Peyer's patch (tissue), 4 donors: ENCODE measurements around the gene IGFBP4. TPM values are rescaled to one million over a fixed set of nuclear protein-coding genes. Genes with fewer than 3 reads are reported as not detected.

Experiments
- DNase-seq, 3 donors: peaks; one replicate each; pipeline ENCODE4 v3.0.0-alpha.2; 2017 to 2019
- H3K27ac ChIP-seq, 4 donors: fragments of 200-600 bp; sonication (generic); one replicate each; pipeline ENCODE4 v1.5.1; 2016 to 2019
- H3K27me3 ChIP-seq, 2 donors: fragments of 200-600 bp; sonication (generic); one replicate each; pipeline ENCODE4 v1.5.1; 2019
- H3K36me3 ChIP-seq, 3 donors: fragments of 200-600 bp; sonication (generic); one replicate each; pipeline ENCODE4 v1.5.1; 2016 to 2019
- H3K4me1 ChIP-seq, 4 donors: fragments of 200-600 bp; sonication (generic); one replicate each; pipeline ENCODE4 v1.5.1; 2016 to 2019
- H3K4me3 ChIP-seq, 4 donors: fragments of 200-600 bp; sonication (generic); 1 replicate in 3 of 4; 2 replicates in 1 of 4; pipeline ENCODE4 v1.5.1; 2016 to 2019; ENCODE audit warnings: mild to moderate bottlenecking in 1 of 4
- H3K9me3 ChIP-seq, 4 donors: fragments of 200-600 bp; sonication (generic); one replicate each; pipeline ENCODE4 v1.5.1; 2016 to 2019; ENCODE audit warnings: mild to moderate bottlenecking in 1 of 4
- POLR2A ChIP-seq, 2 donors: fragments of 450-650 bp; IDR thresholded peaks; one replicate each; pipeline ENCODE4 v1.5.1; 2017; ENCODE audit warnings: antibody characterized with exemption in 2 of 2, mild to moderate bottlenecking in 2 of 2, moderate library complexity in 2 of 2
- total RNA-seq, 4 donors: library from RNA; depleted of rRNA; stranded (reverse); fragments of >200 nt; gene quantifications; one replicate each; pipeline ENCODE4 v1.1.0, GENCODE V29; 2016
- TF ChIP-seq, protein P1 (sequence below), 6 experiments: fragments of 450-650 bp in 4 of 6; fragments of 200-600 bp in 2 of 6; sonication (generic) in 1 of 6; IDR thresholded peaks; one replicate each; pipeline ENCODE4 v1.5.1; 2017 to 2019; ENCODE audit warnings: antibody characterized with exemption in 6 of 6, mild to moderate bottlenecking in 3 of 6, moderate library complexity in 1 of 6

Gene IGFBP4
- total RNA-seq, 4 donors from 2014 or later, result 70.6 to 220 (median 133) TPM

DNA sequence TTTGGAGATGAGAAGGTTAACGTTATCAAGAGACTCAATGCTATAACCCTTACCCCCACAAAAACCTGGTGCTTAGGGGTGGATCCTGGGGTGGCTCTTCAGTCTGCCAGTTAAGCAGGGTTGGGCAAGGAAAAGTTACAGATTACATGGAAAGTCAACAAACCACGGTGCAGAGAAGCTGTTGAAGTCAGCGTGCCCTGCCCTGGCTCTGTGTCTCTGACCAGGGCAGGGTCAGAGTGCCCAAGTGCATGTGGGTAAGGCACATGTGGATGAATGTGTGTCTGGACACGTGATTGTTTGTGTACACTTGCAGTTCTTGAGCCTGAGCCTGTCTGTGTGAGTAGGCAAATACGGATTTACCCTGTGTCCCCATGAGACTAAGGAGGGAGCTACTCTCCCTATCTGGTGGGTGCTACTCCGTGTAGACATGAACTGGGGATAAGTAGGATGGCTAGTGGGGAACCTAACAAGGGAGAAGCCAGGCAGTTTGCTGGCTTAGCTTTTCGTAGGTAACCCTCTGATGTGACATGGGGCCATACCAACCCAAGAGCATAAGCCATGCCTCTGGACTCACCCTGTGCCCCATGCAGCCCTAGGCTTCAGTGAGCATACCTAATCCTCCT lies 5.5 kb downstream of the IGFBP4 start:
- peak in 1 of 2 donors; percentile 49 for TF ChIP-seq POLR2A (IDR thresholded peaks at IDR 0.05)
- TF ChIP-seq, protein P1, sequence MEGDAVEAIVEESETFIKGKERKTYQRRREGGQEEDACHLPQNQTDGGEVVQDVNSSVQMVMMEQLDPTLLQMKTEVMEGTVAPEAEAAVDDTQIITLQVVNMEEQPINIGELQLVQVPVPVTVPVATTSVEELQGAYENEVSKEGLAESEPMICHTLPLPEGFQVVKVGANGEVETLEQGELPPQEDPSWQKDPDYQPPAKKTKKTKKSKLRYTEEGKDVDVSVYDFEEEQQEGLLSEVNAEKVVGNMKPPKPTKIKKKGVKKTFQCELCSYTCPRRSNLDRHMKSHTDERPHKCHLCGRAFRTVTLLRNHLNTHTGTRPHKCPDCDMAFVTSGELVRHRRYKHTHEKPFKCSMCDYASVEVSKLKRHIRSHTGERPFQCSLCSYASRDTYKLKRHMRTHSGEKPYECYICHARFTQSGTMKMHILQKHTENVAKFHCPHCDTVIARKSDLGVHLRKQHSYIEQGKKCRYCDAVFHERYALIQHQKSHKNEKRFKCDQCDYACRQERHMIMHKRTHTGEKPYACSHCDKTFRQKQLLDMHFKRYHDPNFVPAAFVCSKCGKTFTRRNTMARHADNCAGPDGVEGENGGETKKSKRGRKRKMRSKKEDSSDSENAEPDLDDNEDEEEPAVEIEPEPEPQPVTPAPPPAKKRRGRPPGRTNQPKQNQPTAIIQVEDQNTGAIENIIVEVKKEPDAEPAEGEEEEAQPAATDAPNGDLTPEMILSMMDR (IDR thresholded peaks at IDR 0.05), result no peak
- H3K36me3 ChIP-seq, result peaks cover 0 to 13% (median 0%) of the 10 kb centered on the region in 3 donors
- H3K27ac ChIP-seq, result peak overlapping the region; percentile 54 to 93 (median 72)
- H3K4me3 ChIP-seq, result peak overlapping the region in 2 of 4 donors; percentile 29 to 74
- peak in 2 of 3 donors; percentile 83 to 86 for DNase-seq
- H3K4me1 ChIP-seq, result peaks cover 6 to 85% (median 15%) of the 10 kb centered on the region in 4 donors
- no peaks in the 10 kb centered on the region for H3K27me3 ChIP-seq
- H3K9me3 ChIP-seq, result no peaks in the 10 kb centered on the region

DNA sequence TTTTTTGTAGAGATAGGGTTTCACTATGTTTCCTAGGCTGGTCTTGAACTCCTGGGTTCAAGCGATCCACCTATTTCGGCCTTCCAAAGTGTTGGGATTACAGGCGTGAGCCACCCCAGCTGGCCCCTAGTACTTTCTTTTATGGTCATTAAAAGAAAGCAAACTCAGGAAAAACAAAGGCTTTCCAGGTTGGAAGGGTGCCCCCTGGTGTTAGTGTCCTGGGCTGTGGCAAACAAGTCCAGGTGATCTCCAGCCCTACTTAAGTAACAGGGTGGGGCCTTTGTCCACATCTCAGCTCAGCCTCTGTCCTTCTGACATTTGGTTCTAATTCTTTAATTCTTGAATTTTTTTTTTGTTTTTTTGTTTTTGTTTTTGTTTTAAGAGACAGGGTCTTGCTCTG lies 6.9 kb downstream of the IGFBP4 start:
- TF ChIP-seq POLR2A (IDR thresholded peaks at IDR 0.05), result no peak
- TF ChIP-seq, protein P1 (IDR thresholded peaks at IDR 0.05), result peak in 4 of 6 experiments; percentile 46 to 70 (median 62)
- Histone ChIP-seq H3K27ac (peak overlapping the region in 2 of 4 donors; percentile 17 to 93), H3K4me1 (peaks cover 0 to 88% (median 14%) of the 10 kb centered on the region in 4 donors), H3K36me3 (peaks cover 0 to 27% (median 0%) of the 10 kb centered on the region in 3 donors), H3K27me3 (no peaks in the 10 kb centered on the region), H3K4me3 (no peak overlapping the region), H3K9me3 (no peaks in the 10 kb centered on the region)
- DNase-seq, result peak; percentile 38 to 82 (median 69)

DNA sequence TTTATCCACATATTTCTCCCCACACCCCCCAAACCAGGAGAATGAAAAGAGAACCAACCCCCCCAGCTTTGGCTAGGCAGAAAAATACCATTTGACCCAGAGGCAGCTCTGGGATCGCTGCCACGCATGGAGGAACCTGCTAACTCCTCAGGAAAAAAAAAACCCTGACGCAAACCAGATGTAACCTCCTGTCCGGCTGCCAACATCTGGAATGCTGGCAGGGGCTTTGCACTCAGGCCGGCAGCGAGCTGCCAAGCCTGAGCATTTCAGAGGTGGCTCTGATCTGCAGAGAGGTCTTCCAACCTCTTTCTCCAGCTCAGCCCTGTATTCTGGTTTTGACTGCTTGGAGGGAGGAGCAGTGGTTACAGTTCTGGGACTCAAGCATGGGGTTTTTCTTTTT lies 8.2 kb downstream of the IGFBP4 start:
- peak in 2 of 3 donors; percentile 54 to 61 for DNase-seq
- Histone ChIP-seq H3K27ac (peak overlapping the region in 3 of 4 donors; percentile 1 to 93 (median 42)), H3K4me3 (no peak overlapping the region), H3K36me3 (peaks cover 0 to 40% (median 0%) of the 10 kb centered on the region in 3 donors), H3K27me3 (no peaks in the 10 kb centered on the region), H3K4me1 (peaks cover 0 to 83% (median 14%) of the 10 kb centered on the region in 4 donors), H3K9me3 (no peaks in the 10 kb centered on the region)
- TF ChIP-seq, protein P1 (IDR thresholded peaks at IDR 0.05), result no peak

DNA sequence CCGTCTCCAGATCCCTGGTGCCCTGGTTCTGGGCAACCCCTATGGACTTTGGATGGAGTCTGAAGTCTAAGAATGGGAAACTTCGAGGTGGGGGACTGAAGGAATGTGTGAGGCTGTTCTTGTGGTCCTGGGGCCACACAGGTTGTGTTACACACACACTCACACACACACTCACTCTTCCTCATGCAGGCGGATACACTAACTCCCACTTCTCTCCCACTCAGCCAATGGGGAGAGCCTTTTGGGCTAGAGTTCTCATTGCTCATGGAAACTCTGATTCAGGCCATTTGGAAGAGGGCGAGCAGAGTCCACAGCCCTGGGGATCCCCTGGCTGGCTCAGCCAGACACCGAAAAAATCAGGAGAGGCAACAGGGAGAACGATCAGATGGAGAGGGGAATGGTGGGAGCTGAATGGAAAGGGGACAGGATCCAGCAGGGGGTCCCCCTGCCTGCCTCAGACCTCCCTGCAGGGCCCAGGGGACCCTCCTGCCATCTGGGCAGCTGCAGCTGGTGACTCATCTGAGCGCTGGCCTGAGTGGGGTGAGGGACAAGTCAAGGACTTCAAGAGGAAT lies 9.1 kb downstream of the IGFBP4 start:
- DNase-seq, result peak in 1 of 3 donors; percentile 53
- H3K9me3 ChIP-seq, result no peaks in the 10 kb centered on the region
- H3K27ac ChIP-seq, result peak overlapping the region; percentile 1 to 93 (median 58)
- H3K4me1 ChIP-seq, result peaks cover 0 to 82% (median 14%) of the 10 kb centered on the region in 4 donors
- H3K27me3 ChIP-seq, result no peaks in the 10 kb centered on the region
- TF ChIP-seq, protein P1 (IDR thresholded peaks at IDR 0.05), result no peak
- TF ChIP-seq POLR2A (IDR thresholded peaks at IDR 0.05), result no peak
- H3K4me3 ChIP-seq, result no peak overlapping the region
- H3K36me3 ChIP-seq, result peaks cover 0 to 49% (median 0%) of the 10 kb centered on the region in 3 donors

DNA sequence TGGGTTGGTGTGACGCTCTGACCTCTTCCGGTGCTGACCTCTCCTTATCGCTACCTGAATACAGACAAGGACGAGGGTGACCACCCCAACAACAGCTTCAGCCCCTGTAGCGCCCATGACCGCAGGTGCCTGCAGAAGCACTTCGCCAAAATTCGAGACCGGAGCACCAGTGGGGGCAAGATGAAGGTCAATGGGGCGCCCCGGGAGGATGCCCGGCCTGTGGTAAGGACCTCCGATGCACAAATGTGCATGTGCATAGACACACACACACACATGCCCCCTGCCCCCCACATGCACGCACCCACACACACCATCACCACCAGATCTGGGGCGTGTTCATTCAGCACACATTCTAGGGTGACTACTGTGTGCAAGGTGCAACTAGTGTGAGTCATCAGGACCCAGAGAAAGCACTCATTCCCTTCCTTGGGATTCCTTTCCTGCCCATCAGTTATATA lies 9.7 kb downstream of the IGFBP4 start:
- peak overlapping the region; percentile 1 to 93 (median 58) for H3K27ac ChIP-seq
- TF ChIP-seq POLR2A (IDR thresholded peaks at IDR 0.05), result no peak
- TF ChIP-seq, protein P1 (IDR thresholded peaks at IDR 0.05), result no peak

More for the DNA sequence above, 9.7 kb downstream of the IGFBP4 start:
- Histone ChIP-seq H3K36me3 (peaks cover 0 to 54% (median 0%) of the 10 kb centered on the region in 3 donors), H3K27me3 (no peaks in the 10 kb centered on the region), H3K4me1 (peaks cover 0 to 82% (median 13%) of the 10 kb centered on the region in 4 donors), H3K4me3 (no peak overlapping the region), H3K9me3 (no peaks in the 10 kb centered on the region)
- DNase-seq, result peak in 2 of 3 donors; percentile 57 to 71
